Transverse colon (tissue), 4 donors: ENCODE results near the gene CARD10. TPM values are rescaled to one million over a fixed set of nuclear protein-coding genes. Genes with fewer than 3 reads are reported as not detected.
"Not testable (repeated sequence)": the region's sequence is repeated elsewhere in the genome, so short reads cannot be mapped to it uniquely, and the experiment has no call there.

Experiments used
- DNase-seq: peaks from one replicate; pipeline ENCODE4 v3.0.0-alpha.2; 2019
- H3K27ac ChIP-seq, 4 donors: fragments of 200-600 bp; sonication (generic); 2 replicates each; pipeline ENCODE4 v1.5.1; 2016 to 2018; ENCODE audit warnings: inconsistent platforms in 4 of 4
- H3K27me3 ChIP-seq: fragments of 200-600 bp; sonication (generic); 2 replicates; pipeline ENCODE4 v1.5.1; 2017; ENCODE audit warnings: inconsistent platforms
- H3K36me3 ChIP-seq, 4 donors: fragments of 200-600 bp; sonication (generic); 2 replicates each; pipeline ENCODE4 v1.5.1; 2017 to 2019; ENCODE audit warnings: inconsistent platforms in 4 of 4
- H3K4me1 ChIP-seq, 4 donors: fragments of 200-600 bp; sonication (generic); 2 replicates each; pipeline ENCODE4 v1.5.1; 2017 to 2020; ENCODE audit warnings: inconsistent platforms in 4 of 4
- H3K4me3 ChIP-seq, 4 donors: fragments of 200-600 bp; sonication (generic); 1 replicate in 1 of 4; 2 replicates in 3 of 4; pipeline versions ENCODE4 v1.5.1 to v1.6.1; 2017 to 2019; ENCODE audit warnings: inconsistent platforms in 4 of 4
- H3K9me3 ChIP-seq, 2 donors: fragments of 200-600 bp; sonication (generic); 2 replicates each; pipeline ENCODE4 v1.5.1; 2017 to 2019; ENCODE audit warnings: inconsistent platforms in 2 of 2
- EP300 ChIP-seq: sonication (generic); formaldehyde crosslinking; IDR thresholded peaks from one replicate; pipeline ENCODE4 v1.6.1; 2017; ENCODE audit warnings: antibody characterized with exemption, low read depth
- POLR2A ChIP-seq: fragments of 450-650 bp; IDR thresholded peaks from one replicate; pipeline ENCODE4 v1.6.1; 2016; ENCODE audit warnings: antibody characterized with exemption, mild to moderate bottlenecking, moderate library complexity
- POLR2AphosphoS5 ChIP-seq, 3 donors: sonication (generic); formaldehyde crosslinking; IDR thresholded peaks; one replicate each; pipeline ENCODE4 v1.6.1; 2016; ENCODE audit warnings: antibody characterized with exemption in 3 of 3
- WGBS, 2 donors: methylation state at CpG; one replicate each; pipeline ENCODE4 v1.1.5; 2018; ENCODE audit warnings: low coverage in 1 of 2; 5-methylcytosine and 5-hydroxymethylcytosine counted together
- in situ Hi-C, 4 donors: fragments of 200-750 bp; cut with MboI; loops; one replicate each; pipeline versions ENCODE4 v1.15.0 to v1.15.1; 2017; ENCODE audit warnings: low sequenced_read_pairs in 3 of 4, low pct_ligation_motif_present in 1 of 4, low pct_unique_long_range_greater_than_20kb in 1 of 4
- intact Hi-C: fragments of 100-400 bp; cut with DNase I; formaldehyde crosslinking; loops from one replicate; pipeline ENCODE4 v1.15.1; 2023; ENCODE audit warnings: low total_unique reads
- total RNA-seq, 4 donors: library from RNA; depleted of rRNA; stranded (reverse); fragments of >200 nt; gene quantifications; one replicate each; pipeline ENCODE4 v1.1.0, GENCODE V29; 2016
- TF ChIP-seq, protein P1 (sequence below), 5 experiments: fragments of 200-600 bp in 3 of 5; fragments of 450-650 bp in 2 of 5; sonication (generic) in 3 of 5; IDR thresholded peaks; 1 replicate in 2 of 5; 2 replicates in 3 of 5; pipeline ENCODE4 v1.5.1; 2016 to 2017; ENCODE audit warnings: antibody characterized with exemption in 5 of 5, inconsistent platforms in 3 of 5, mild to moderate bottlenecking in 2 of 5, moderate library complexity in 1 of 5

The CARD10 gene
- total RNA-seq, 4 donors from 2014 or later = 46.3 to 166 (median 60.9) TPM

GRCh38 chr22:37551981-37552380 is 32.8 kb upstream of the CARD10 start:
- peaks cover 10 to 29% (median 22%) of the 10 kb centered on the region in 4 donors for H3K4me1 ChIP-seq
- no peaks in the 10 kb centered on the region for H3K27me3 ChIP-seq
- H3K27ac ChIP-seq = peak overlapping the region; percentile 46 to 69 (median 60)
- in situ Hi-C loops = no loop called here
- intact Hi-C loops = no loop called here
- H3K36me3 ChIP-seq = no peaks in the 10 kb centered on the region
- no peak for DNase-seq
- 67% methylated on average over 6 of the region's 6 CpGs; no CpG with 5 or more reads in 1 of the 2 donors for WGBS, 2 donors
- no peak overlapping the region for H3K4me3 ChIP-seq
- TF ChIP-seq EP300 (no peak), POLR2AphosphoS5 (IDR thresholded peaks at IDR 0.05) (no peak), POLR2A (no peak)
- TF ChIP-seq, protein P1, sequence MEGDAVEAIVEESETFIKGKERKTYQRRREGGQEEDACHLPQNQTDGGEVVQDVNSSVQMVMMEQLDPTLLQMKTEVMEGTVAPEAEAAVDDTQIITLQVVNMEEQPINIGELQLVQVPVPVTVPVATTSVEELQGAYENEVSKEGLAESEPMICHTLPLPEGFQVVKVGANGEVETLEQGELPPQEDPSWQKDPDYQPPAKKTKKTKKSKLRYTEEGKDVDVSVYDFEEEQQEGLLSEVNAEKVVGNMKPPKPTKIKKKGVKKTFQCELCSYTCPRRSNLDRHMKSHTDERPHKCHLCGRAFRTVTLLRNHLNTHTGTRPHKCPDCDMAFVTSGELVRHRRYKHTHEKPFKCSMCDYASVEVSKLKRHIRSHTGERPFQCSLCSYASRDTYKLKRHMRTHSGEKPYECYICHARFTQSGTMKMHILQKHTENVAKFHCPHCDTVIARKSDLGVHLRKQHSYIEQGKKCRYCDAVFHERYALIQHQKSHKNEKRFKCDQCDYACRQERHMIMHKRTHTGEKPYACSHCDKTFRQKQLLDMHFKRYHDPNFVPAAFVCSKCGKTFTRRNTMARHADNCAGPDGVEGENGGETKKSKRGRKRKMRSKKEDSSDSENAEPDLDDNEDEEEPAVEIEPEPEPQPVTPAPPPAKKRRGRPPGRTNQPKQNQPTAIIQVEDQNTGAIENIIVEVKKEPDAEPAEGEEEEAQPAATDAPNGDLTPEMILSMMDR (IDR thresholded peaks at IDR 0.05) = no peak
- no peaks in the 10 kb centered on the region for H3K9me3 ChIP-seq

DNA sequence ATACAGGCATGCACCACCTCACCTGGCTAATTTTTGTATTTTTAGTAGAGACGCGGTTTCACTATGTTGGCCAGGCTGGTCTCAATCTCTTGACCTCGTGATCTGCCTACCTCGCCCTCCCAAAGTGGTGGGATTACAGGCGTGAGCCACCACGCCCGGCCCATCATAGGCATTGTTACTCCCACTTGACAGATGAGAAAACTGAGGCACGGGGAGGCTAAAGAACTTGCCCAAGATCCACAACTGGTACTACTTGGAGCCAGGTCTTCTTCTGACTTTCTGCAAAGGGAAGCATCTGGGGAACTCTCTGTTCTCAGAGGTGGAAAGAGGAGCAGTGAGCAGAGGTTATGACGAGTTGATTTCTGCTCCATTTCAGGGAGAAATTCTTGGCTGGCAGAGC is 31.7 kb upstream of the CARD10 start:
- H3K4me1 ChIP-seq = peaks cover 11 to 37% (median 29%) of the 10 kb centered on the region in 4 donors
- 85% methylated on average over 9 of the region's 9 CpGs; no CpG with 5 or more reads in 1 of the 2 donors for WGBS, 2 donors
- not testable (repeated sequence) for H3K9me3 ChIP-seq

DNA sequence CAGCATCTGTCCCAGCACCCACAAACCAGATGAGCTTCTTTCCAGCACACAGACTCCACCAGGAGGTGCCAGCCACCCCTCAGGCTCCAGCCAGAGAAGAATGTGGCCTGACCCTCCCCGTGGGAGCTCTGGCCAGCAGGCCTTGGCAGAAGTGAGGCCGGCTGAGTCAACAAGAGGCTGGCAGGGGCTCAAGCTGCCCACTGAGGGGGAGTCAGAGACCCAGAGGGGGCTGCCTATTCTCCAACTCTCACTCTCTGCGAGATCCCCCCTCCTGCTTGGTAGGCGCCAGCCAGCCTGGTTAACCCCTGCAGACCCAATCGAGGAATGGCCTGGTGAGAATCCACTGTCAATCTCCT is 30.5 kb upstream of the CARD10 start:
- H3K9me3 ChIP-seq = no peaks in the 10 kb centered on the region
- peaks cover 24 to 48% (median 37%) of the 10 kb centered on the region in 4 donors for H3K4me1 ChIP-seq
- 46% methylated on average over 5 of the region's 5 CpGs; no CpG with 5 or more reads in 1 of the 2 donors for WGBS, 2 donors
- H3K27ac ChIP-seq = no peak overlapping the region
- DNase-seq = no peak
- in situ Hi-C loops (no loop called here), intact Hi-C loops (no loop called here)
- H3K4me3 ChIP-seq = no peak overlapping the region
- H3K36me3 ChIP-seq = no peaks in the 10 kb centered on the region
- H3K27me3 ChIP-seq = no peaks in the 10 kb centered on the region
- no peak for TF ChIP-seq EP300
- TF ChIP-seq POLR2A = no peak
- TF ChIP-seq POLR2AphosphoS5 (IDR thresholded peaks at IDR 0.05) = no peak
- TF ChIP-seq, protein P1 (IDR thresholded peaks at IDR 0.05) = no peak

More for the DNA sequence above, 31.7 kb upstream of the CARD10 start:
- H3K4me3 ChIP-seq, H3K27ac ChIP-seq, in situ Hi-C loops, intact Hi-C loops, H3K27me3 ChIP-seq, DNase-seq, H3K36me3 ChIP-seq: not testable (repeated sequence)

- Histone ChIP-seq H3K9me3 (no peaks in the 10 kb centered on the region), H3K4me1 (peaks cover 23 to 44% (median 29%) of the 10 kb centered on the region in 4 donors), H3K27ac (peak overlapping the region; percentile 83 to 89 (median 88)), H3K27me3 (no peaks in the 10 kb centered on the region), H3K36me3 (no peaks in the 10 kb centered on the region), H3K4me3 (no peak overlapping the region)
- TF ChIP-seq EP300 = no peak
- TF ChIP-seq POLR2A = no peak
- TF ChIP-seq, protein P1 (IDR thresholded peaks at IDR 0.05) = no peak
- no peak for TF ChIP-seq POLR2AphosphoS5 (IDR thresholded peaks at IDR 0.05)
- DNase-seq = no peak
- in situ Hi-C loops = no loop called here
- 72% methylated on average over 9 of the region's 9 CpGs; no CpG with 5 or more reads in 1 of the 2 donors for WGBS, 2 donors
- intact Hi-C loops = no loop called here
Observed at GRCh38 chr22:37547251-37547741, 28.1 kb upstream of the CARD10 start.
